Neural progenitor cell (in vitro differentiated cells): ENCODE measurements around the gene HDGFL2.

Source experiments
- EZH2 ChIP-seq: fragments of 200-600 bp; sonication (generic); IDR thresholded peaks from 2 replicates; pipeline ENCODE4 v1.6.1; 2017; ENCODE audit warnings: antibody characterized with exemption, mild to moderate bottlenecking, moderate library complexity
- TF ChIP-seq, protein P1 (sequence below): fragments of 200-600 bp; sonication (generic); IDR thresholded peaks from 2 replicates; pipeline ENCODE4 v1.5.1; 2017; ENCODE audit warnings: antibody characterized with exemption, mild to moderate bottlenecking

DNA sequence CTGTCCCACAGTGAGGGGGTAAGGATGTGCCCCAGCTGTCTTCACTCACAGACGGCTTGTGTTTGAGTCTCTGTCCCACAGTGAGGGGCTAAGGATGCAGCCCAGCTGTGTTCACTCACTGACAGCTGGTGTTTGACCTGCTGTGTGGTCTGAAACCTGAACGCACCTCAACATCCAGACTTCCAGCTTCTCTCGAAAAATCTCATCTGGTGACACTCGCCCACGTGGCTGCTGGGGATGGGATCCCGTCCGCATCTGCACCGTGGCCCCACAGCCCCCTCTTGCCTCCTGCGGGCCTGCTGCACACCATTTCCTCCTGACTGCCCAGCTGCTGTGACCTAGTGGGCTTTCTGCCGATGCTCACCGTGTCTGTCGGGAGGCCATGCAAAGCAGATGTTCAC, 42.3 kb upstream of the HDGFL2 start:
- TF ChIP-seq, protein P1, sequence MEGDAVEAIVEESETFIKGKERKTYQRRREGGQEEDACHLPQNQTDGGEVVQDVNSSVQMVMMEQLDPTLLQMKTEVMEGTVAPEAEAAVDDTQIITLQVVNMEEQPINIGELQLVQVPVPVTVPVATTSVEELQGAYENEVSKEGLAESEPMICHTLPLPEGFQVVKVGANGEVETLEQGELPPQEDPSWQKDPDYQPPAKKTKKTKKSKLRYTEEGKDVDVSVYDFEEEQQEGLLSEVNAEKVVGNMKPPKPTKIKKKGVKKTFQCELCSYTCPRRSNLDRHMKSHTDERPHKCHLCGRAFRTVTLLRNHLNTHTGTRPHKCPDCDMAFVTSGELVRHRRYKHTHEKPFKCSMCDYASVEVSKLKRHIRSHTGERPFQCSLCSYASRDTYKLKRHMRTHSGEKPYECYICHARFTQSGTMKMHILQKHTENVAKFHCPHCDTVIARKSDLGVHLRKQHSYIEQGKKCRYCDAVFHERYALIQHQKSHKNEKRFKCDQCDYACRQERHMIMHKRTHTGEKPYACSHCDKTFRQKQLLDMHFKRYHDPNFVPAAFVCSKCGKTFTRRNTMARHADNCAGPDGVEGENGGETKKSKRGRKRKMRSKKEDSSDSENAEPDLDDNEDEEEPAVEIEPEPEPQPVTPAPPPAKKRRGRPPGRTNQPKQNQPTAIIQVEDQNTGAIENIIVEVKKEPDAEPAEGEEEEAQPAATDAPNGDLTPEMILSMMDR = no peak
- no peak for TF ChIP-seq EZH2
